H1 (cell line): Measurements from ENCODE around the gene MAP3K6. TPM values are rescaled to one million over a fixed set of nuclear protein-coding genes. Genes with fewer than 3 reads are reported as not detected.

Experiments
- CTCF ChIA-PET: fragments of 300-600 bp; sonication (Branson Sonifier 250); formaldehyde crosslinking; loops from one replicate; lab custom pipeline; 2021; ENCODE audit not compliant: partially characterized antibody; lab: Charles Lee
- POLR2A ChIA-PET: fragments of 300-600 bp; sonication (Branson Sonifier 250); formaldehyde crosslinking; loops from one replicate; lab custom pipeline; 2021; ENCODE audit warnings: inconsistent platforms; ENCODE audit not compliant: partially characterized antibody; lab: Charles Lee
- DNase-seq, 2 experiments: peaks; one replicate each; pipeline versions ENCODE4 v3.0.0 to v3.0.0-alpha.2; 2010 to 2022; ENCODE audit warnings: low spot score in 2 of 2, low read depth in 1 of 2, mixed read lengths in 1 of 2
- FAIRE-seq: peaks from 2 replicates; lab custom pipeline; 2011; peaks lifted over from hg19 to GRCh38; lab: Jason Lieb, UNC
- H2AFZ ChIP-seq: 2 replicates; pipeline ENCODE4 v1.8.1; 2012; ENCODE audit warnings: low read length, inconsistent platforms
- H2AK5ac ChIP-seq: 2 replicates; pipeline ENCODE4 v1.6.1; 2013; ENCODE audit warnings: low read depth, low read length
- H2BK120ac ChIP-seq: replicated peaks from 2 replicates; pipeline ENCODE3; 2013; ENCODE audit warnings: low read depth, low read length, inconsistent platforms
- H2BK12ac ChIP-seq: 2 replicates; pipeline ENCODE4 v1.6.1; 2013; ENCODE audit warnings: low read depth, low read length
- H2BK15ac ChIP-seq: 2 replicates; pipeline ENCODE4 v1.6.1; 2013; ENCODE audit warnings: low read length
- H2BK20ac ChIP-seq: 2 replicates; pipeline ENCODE4 v1.6.1; 2013; ENCODE audit warnings: low read length
- H2BK5ac ChIP-seq: 2 replicates; pipeline ENCODE4 v1.6.1; 2013; ENCODE audit warnings: low read depth, low read length
- H3K14ac ChIP-seq: 2 replicates; pipeline ENCODE4 v1.6.1; 2013; ENCODE audit warnings: inconsistent platforms; ENCODE audit not compliant: insufficient read length
- H3K18ac ChIP-seq: 2 replicates; pipeline ENCODE4 v1.6.1; 2013; ENCODE audit warnings: low read length; ENCODE audit errors: extremely low read depth
- H3K23ac ChIP-seq: 2 replicates; pipeline ENCODE4 v1.6.1; 2013; ENCODE audit warnings: inconsistent platforms; ENCODE audit not compliant: insufficient read length
- H3K23me2 ChIP-seq: 2 replicates; pipeline ENCODE4 v1.6.1; 2013; ENCODE audit warnings: low read depth, low read length
- H3K27ac ChIP-seq: 2 replicates; pipeline ENCODE4 v1.6.1; 2011; ENCODE audit warnings: low read depth, low read length, inconsistent platforms
- H3K27me3 ChIP-seq, 4 experiments: replicated peaks in 1 of 4; 1 replicate in 1 of 4; 2 replicates in 3 of 4; pipeline versions ENCODE4 v1.6.1 to v1.8.1; 2011 to 2013; ENCODE audit warnings: low read length in 3 of 4, mild to moderate bottlenecking in 3 of 4, inconsistent platforms in 2 of 4, mixed read lengths in 2 of 4, moderate library complexity in 1 of 4; ENCODE audit not compliant: control insufficient read depth in 3 of 4, insufficient read depth in 3 of 4; ENCODE audit errors: extremely low read depth in 1 of 4
- H3K36me3 ChIP-seq, 4 experiments: 2 replicates each; pipeline versions ENCODE4 v1.6.1 to v1.8.1; 2011 to 2013; ENCODE audit warnings: mild to moderate bottlenecking in 4 of 4, low read length in 3 of 4, moderate library complexity in 2 of 4, control low read depth in 1 of 4, inconsistent platforms in 1 of 4; ENCODE audit not compliant: insufficient read depth in 4 of 4, control insufficient read depth in 2 of 4
- H3K4ac ChIP-seq: replicated peaks from 2 replicates; pipeline ENCODE3; 2013; ENCODE audit warnings: low read length, low read depth, mixed read lengths, inconsistent platforms; ENCODE audit not compliant: insufficient read length
- H3K4me1 ChIP-seq, 4 experiments: replicated peaks in 1 of 4; 1 replicate in 1 of 4; 2 replicates in 3 of 4; pipeline versions ENCODE4 v1.6.1 to v1.8.1; 2011 to 2013; ENCODE audit warnings: low read length in 3 of 4, inconsistent platforms in 2 of 4, mixed read lengths in 1 of 4; ENCODE audit not compliant: insufficient read depth in 4 of 4, control insufficient read depth in 3 of 4
- H3K4me2 ChIP-seq, 2 experiments: 2 replicates each; pipeline versions ENCODE4 v1.6.1 to v1.8.1; 2011 to 2013; ENCODE audit warnings: low read depth in 2 of 2, low read length in 2 of 2, control low read depth in 1 of 2, inconsistent platforms in 1 of 2, mild to moderate bottlenecking in 1 of 2; ENCODE audit not compliant: insufficient read depth in 1 of 2
- H3K4me3 ChIP-seq, 4 experiments: fragments of 200-600, 300-600 bp in 1 of 4; sonication (generic), shearing (Covaris generic), sonication (Bioruptor Twin) in 1 of 4; 2 replicates each; pipeline versions ENCODE4 v1.5.1 to v1.8.1; 2011 to 2016; ENCODE audit warnings: low read length in 4 of 4, low read depth in 3 of 4, control low read depth in 2 of 4, inconsistent platforms in 2 of 4, mild to moderate bottlenecking in 2 of 4, mixed read lengths in 1 of 4, moderate library complexity in 1 of 4; ENCODE audit not compliant: insufficient read depth in 2 of 4; ENCODE audit errors: extremely low read depth in 1 of 4
- H3K56ac ChIP-seq: replicated peaks from 2 replicates; pipeline ENCODE3; 2013; ENCODE audit warnings: low read depth, mild to moderate bottlenecking, mixed read lengths, low read length, inconsistent platforms; ENCODE audit not compliant: insufficient read length
- H3K79me1 ChIP-seq: 2 replicates; pipeline ENCODE4 v1.6.1; 2013; ENCODE audit warnings: low read depth, low read length, control low read depth
- H3K79me2 ChIP-seq, 2 experiments: 2 replicates each; pipeline versions ENCODE4 v1.6.1 to v1.8.1; 2012 to 2013; ENCODE audit warnings: low read length in 2 of 2, mild to moderate bottlenecking in 2 of 2, inconsistent platforms in 1 of 2; ENCODE audit not compliant: insufficient read depth in 2 of 2, control insufficient read depth in 1 of 2
- H3K9ac ChIP-seq, 4 experiments: replicated peaks in 1 of 4; 1 replicate in 1 of 4; 2 replicates in 3 of 4; pipeline versions ENCODE4 v1.6.1 to v1.8.1; 2011 to 2013; ENCODE audit warnings: low read depth in 3 of 4, low read length in 3 of 4, control low read depth in 2 of 4, mild to moderate bottlenecking in 2 of 4, moderate library complexity in 2 of 4, inconsistent platforms in 1 of 4; ENCODE audit errors: extremely low read depth in 1 of 4
- H3K9me3 ChIP-seq, 2 experiments: 2 replicates each; pipeline versions ENCODE4 v1.6.1 to v1.8.1; 2012 to 2013; ENCODE audit warnings: mild to moderate bottlenecking in 2 of 2, moderate library complexity in 2 of 2, control low read depth in 1 of 2, inconsistent platforms in 1 of 2, low read depth in 1 of 2, low read length in 1 of 2, mixed read lengths in 1 of 2; ENCODE audit not compliant: insufficient read depth in 2 of 2
- H4K20me1 ChIP-seq, 2 experiments: replicated peaks in 1 of 2; 2 replicates each; pipeline versions ENCODE3 to v1.8.1; 2011 to 2013; ENCODE audit warnings: inconsistent platforms in 2 of 2, low read length in 2 of 2, mild to moderate bottlenecking in 1 of 2; ENCODE audit not compliant: insufficient read depth in 2 of 2, control insufficient read depth in 1 of 2
- H4K5ac ChIP-seq: 2 replicates; pipeline ENCODE4 v1.6.1; 2013; ENCODE audit warnings: low read length, low read depth, mixed read lengths, inconsistent platforms; ENCODE audit not compliant: insufficient read length
- H4K8ac ChIP-seq: 2 replicates; pipeline ENCODE4 v1.8.0; 2013; ENCODE audit warnings: mild to moderate bottlenecking, moderate library complexity, low read length, inconsistent platforms; ENCODE audit not compliant: insufficient read depth; ENCODE audit errors: extremely low read depth
- H4K91ac ChIP-seq: replicated peaks from 2 replicates; pipeline ENCODE3; 2013; ENCODE audit warnings: low read length, mixed read lengths, inconsistent platforms; ENCODE audit not compliant: insufficient read length
- EZH2 ChIP-seq: fragments of 200-600 bp; sonication (generic); IDR thresholded peaks from 2 replicates; pipeline ENCODE4 v1.7.1; 2012; ENCODE audit warnings: low read depth, mild to moderate bottlenecking, moderate library complexity, low read length, inconsistent platforms; ENCODE audit not compliant: severe bottlenecking
- WGBS, 2 experiments: shearing (Covaris generic) in 1 of 2; methylation state at CpG; one replicate each; pipeline versions ENCODE4 v1.1.6 to v1.1.7; 2013 to 2015; ENCODE audit warnings: low lambda C conversion rate in 2 of 2, mixed read lengths in 2 of 2, inconsistent platforms in 1 of 2, low coverage in 1 of 2, missing lambda C conversion rate in 1 of 2; ENCODE audit not compliant: insufficient replicate concordance in 2 of 2, insufficient coverage in 1 of 2, insufficient read length in 1 of 2; ENCODE audit errors: extremely low coverage in 1 of 2, missing lambda C conversion rate in 1 of 2; 5-methylcytosine and 5-hydroxymethylcytosine counted together
- polyA plus RNA-seq, 7 experiments: library from polyadenylated mRNA; depleted of rRNA in 3 of 7; stranded (reverse) in 5 of 7; unstranded in 2 of 7; fragments of >200 nt in 5 of 7; fragments of 200-250 nt in 2 of 7; gene quantifications; 1 replicate in 5 of 7; 2 replicates in 1 of 7; 4 replicates in 1 of 7; pipeline versions ENCODE4 v1.2.1 to v1.2.3, GENCODE V29; 2011 to 2013; ENCODE audit warnings: missing spikeins in 2 of 7, mixed read lengths in 2 of 7
- total RNA-seq: library from RNA; stranded (reverse); fragmentation: NEBNext Ultra II Directional; extraction: Animal tissue kit (Norgen Biotek cat#: 25700); gene quantifications from 2 replicates; pipeline ENCODE4 v1.2.1, GENCODE V29; 2021

The MAP3K6 gene
- total and polyA plus RNA-seq, 2 of the 8 experiments (the other 6 are each of a cell fraction or from before 2014, with no cell fraction given) = 7.4 to 7.6 TPM

- no peak for TF ChIP-seq EZH2
- TF ChIP-seq, all 59 proteins: peak for 0
- DNase-seq = no peak
These were observed 41.4 kb upstream of the MAP3K6 start for GRCh38 chr1:27408151-27408550.

More at GRCh38 chr1:27408151-27408550, 41.4 kb upstream of the MAP3K6 start:
- Histone ChIP-seq H3K4me2 (no peak overlapping the region), H3K9me3 (no peaks in the 10 kb centered on the region), H3K14ac (no peak overlapping the region), H3K56ac (no peak overlapping the region), H3K79me2 (no peaks in the 10 kb centered on the region; a peak in 1 of 4 replicates), H4K5ac (no peak overlapping the region), H3K27me3 (no peaks in the 10 kb centered on the region), H3K4me1 (peaks cover 4 to 24% (median 15%) of the 10 kb centered on the region in 4 experiments), H3K23ac (no peak overlapping the region), H2BK120ac (no peak overlapping the region), H3K4me3 (no peak overlapping the region), H4K8ac (no peak overlapping the region), H2AK5ac (no peak overlapping the region), H4K91ac (no peak overlapping the region), H3K79me1 (no peaks in the 10 kb centered on the region; the same call in 1 of the 2 replicates), H2BK15ac (no peak overlapping the region), H2BK20ac (no peak overlapping the region), H2AFZ (no peak overlapping the region), H2BK5ac (no peak overlapping the region), H4K20me1 (peaks cover 0 to 2% of the 10 kb centered on the region in 2 experiments), H3K36me3 (peaks cover 10 to 46% (median 27%) of the 10 kb centered on the region in 4 experiments; a peak in 6 of 8 replicates), H3K27ac (no peak overlapping the region), H2BK12ac (no peak overlapping the region), H3K18ac (no peak overlapping the region), H3K4ac (no peak overlapping the region), H3K23me2 (no peaks in the 10 kb centered on the region), H3K9ac (no peak overlapping the region)
- CTCF ChIA-PET = interaction anchor here (1.0 to 37.8 kb wide), 4 partner anchors 18 to 199 kb away, joined by 3 to 863 read pairs (median 6); no protein-coding TSS in a partner anchor
- FAIRE-seq = no peak
- WGBS, 2 experiments = 92% methylated on average over 9 of the region's 9 CpGs; no CpG with 5 or more reads in 1 of the 2 experiments
- POLR2A ChIA-PET = no interaction called here
